GM13977 (cell line): Measurements from ENCODE around the gene PARD6G.
"Not testable (repeated sequence)": the region's sequence is repeated elsewhere in the genome, so short reads cannot be mapped to it uniquely, and the experiment has no call there.

Experiments used
- DNase-seq: peaks from one replicate; pipeline ENCODE4 v3.0.0; 2012; ENCODE audit warnings: low spot score
- CTCF ChIP-seq: IDR thresholded peaks from 2 replicates; pipeline ENCODE4 v1.5.1; 2012; ENCODE audit warnings: mild to moderate bottlenecking, control low read depth; ENCODE audit not compliant: insufficient read depth; ENCODE audit errors: extremely low read depth, missing control alignments
- in situ Hi-C: fragments of 300-500 bp; cut with MboI; formaldehyde crosslinking; loops from one replicate; pipeline ENCODE4 v1.12.0; 2022; ENCODE audit warnings: low sequenced_read_pairs, low pct_unique_long_range_greater_than_20kb, mixed read lengths, inconsistent platforms; ENCODE audit not compliant: unreplicated experiment

Gene PARD6G

GRCh38 chr18:80247393-80247841 lies at the start of gene PARD6G:
Gene PARD6G (minus strand): TSS chr18:80247514. CDS start chr18:80247348, 166 bp downstream.
- no peak for TF ChIP-seq CTCF

GRCh38 chr18:80262241-80263033 lies 15.1 kb upstream of the PARD6G start:
- in situ Hi-C loops, DNase-seq: not testable (repeated sequence)
- peak; percentile 17 for TF ChIP-seq CTCF

More at GRCh38 chr18:80247393-80247841, at the start of gene PARD6G:
- DNase-seq = peak; percentile 89
- in situ Hi-C loops = no loop called here

- no peak for DNase-seq
- in situ Hi-C loops = no loop called here
- TF ChIP-seq CTCF = no peak
Measured at GRCh38 chr18:80259610-80260009, 12.3 kb upstream of the PARD6G start.

GRCh38 chr18:80258640-80259039 lies 11.3 kb upstream of the PARD6G start:
- TF ChIP-seq CTCF = no peak
- in situ Hi-C loops = no loop called here
- no peak for DNase-seq

- DNase-seq, in situ Hi-C loops: not testable (repeated sequence)
- TF ChIP-seq CTCF = peak; percentile 82
Measured at GRCh38 chr18:80257579-80258543, 10.5 kb upstream of the PARD6G start.

GRCh38 chr18:80254971-80255500 lies 7.7 kb upstream of the PARD6G start:
- no peak for DNase-seq
- in situ Hi-C loops = no loop called here
- TF ChIP-seq CTCF = no peak
